ENCODE measurements around the gene TOM1. TPM values are rescaled to one million over a fixed set of nuclear protein-coding genes. Genes with fewer than 3 reads are reported as not detected.

The TOM1 gene
- polyA plus RNA-seq, 3 donors: 39.9 to 44.9 (median 43.6) TPM

GRCh38 chr22:35301372-35301874 lies 1.7 kb downstream of the TOM1 start:
- DNase-seq: no peak

GRCh38 chr22:35303029-35303624 lies 3.4 kb downstream of the TOM1 start:
- no peak for DNase-seq

GRCh38 chr22:35305525-35306070 lies 5.9 kb downstream of the TOM1 start:
- DNase-seq: no peak

- DNase-seq: no peak
Observed at GRCh38 chr22:35306350-35306967, 6.8 kb downstream of the TOM1 start.

GRCh38 chr22:35307372-35307771 lies 7.7 kb downstream of the TOM1 start:
- no peak for DNase-seq

- no peak for DNase-seq
Observed at GRCh38 chr22:35307892-35308291, 8.2 kb downstream of the TOM1 start.

- no peak for DNase-seq
Observed at GRCh38 chr22:35308480-35309021, 8.9 kb downstream of the TOM1 start.

GRCh38 chr22:35310556-35311550 lies 11.2 kb downstream of the TOM1 start:
- no peak for DNase-seq

- DNase-seq: no peak
Observed at GRCh38 chr22:35311551-35311999, 11.9 kb downstream of the TOM1 start.

- no peak for DNase-seq
Observed at GRCh38 chr22:35312198-35313059, 12.7 kb downstream of the TOM1 start.

- peak; percentile 43 for DNase-seq
Observed at GRCh38 chr22:35313311-35314121, 13.8 kb downstream of the TOM1 start.

- DNase-seq: no peak
Observed at GRCh38 chr22:35314161-35314942, 14.7 kb downstream of the TOM1 start.

GRCh38 chr22:35315141-35315854 lies 15.6 kb downstream of the TOM1 start:
- DNase-seq: no peak

GRCh38 chr22:35315855-35316745 lies 16.4 kb downstream of the TOM1 start:
- DNase-seq: no peak

- no peak for DNase-seq
Observed at GRCh38 chr22:35316751-35317150, 17.1 kb downstream of the TOM1 start.

GRCh38 chr22:35317680-35318290 lies 18.1 kb downstream of the TOM1 start:
- no peak for DNase-seq

Measured in renal pelvis (tissue), 4 donors.